Neural cell (in vitro differentiated cells): ENCODE measurements around the gene CACNA1A. TPM values are rescaled to one million over a fixed set of nuclear protein-coding genes. Genes with fewer than 3 reads are reported as not detected.

ENCODE experiments used
- H2AFZ ChIP-seq: fragments of 200-600, 300-800 bp; sonication (generic), shearing (Covaris generic); 2 replicates; pipeline ENCODE4 v1.6.0; 2014; ENCODE audit warnings: low read depth, mild to moderate bottlenecking, antibody characterized with exemption, low read length, moderate library complexity
- H3F3A ChIP-seq: fragments of 200-600 bp; shearing (Covaris generic); 2 replicates; pipeline ENCODE4 v1.6.1; 2016; ENCODE audit warnings: mild to moderate bottlenecking, moderate library complexity, mixed read lengths, antibody characterized with exemption, low read length; ENCODE audit not compliant: insufficient read depth, poor library complexity, severe bottlenecking
- H3K27ac ChIP-seq: fragments of 200-600, 300-800 bp; sonication (generic), shearing (Covaris generic); 2 replicates; pipeline ENCODE4 v1.5.1; 2014; ENCODE audit warnings: mild to moderate bottlenecking, low read length, moderate library complexity
- H3K27me3 ChIP-seq: fragments of 300-800, 200-600 bp; sonication (generic), shearing (Covaris generic); 2 replicates; pipeline ENCODE4 v1.6.0; 2014; ENCODE audit warnings: mild to moderate bottlenecking, low read depth, low read length, moderate library complexity; ENCODE audit not compliant: insufficient read depth
- H3K36me3 ChIP-seq: fragments of 300-800, 200-600 bp; sonication (generic), shearing (Covaris generic); 2 replicates; pipeline ENCODE4 v1.5.1; 2014; ENCODE audit warnings: mild to moderate bottlenecking, antibody characterized with exemption, low read length, moderate library complexity; ENCODE audit not compliant: insufficient read depth
- H3K4me2 ChIP-seq: fragments of 300-800, 200-600 bp; sonication (generic), shearing (Covaris generic); 2 replicates; pipeline ENCODE4 v1.6.0; 2014; ENCODE audit warnings: mild to moderate bottlenecking, low read length
- H3K4me3 ChIP-seq: fragments of 300-800, 200-600 bp; sonication (generic), shearing (Covaris generic); 2 replicates; pipeline ENCODE4 v1.5.1; 2014; ENCODE audit warnings: mild to moderate bottlenecking, low read length, moderate library complexity
- H3K79me2 ChIP-seq: fragments of 200-600 bp; shearing (Covaris generic); replicated peaks from 2 replicates; pipeline ENCODE4 v1.6.0; 2014; ENCODE audit warnings: mild to moderate bottlenecking, low read length, moderate library complexity; ENCODE audit not compliant: insufficient read depth
- H3K9ac ChIP-seq: fragments of 300-800, 200-600 bp; sonication (generic), shearing (Covaris generic); 2 replicates; pipeline ENCODE4 v1.6.1; 2016; ENCODE audit warnings: mild to moderate bottlenecking, low read length, mixed read lengths
- H3K9me2 ChIP-seq: fragments of 200-600 bp; shearing (Covaris generic); 2 replicates; pipeline ENCODE4 v1.6.1; 2016; ENCODE audit warnings: mild to moderate bottlenecking, low read length, mixed read lengths; ENCODE audit not compliant: insufficient read depth
- H3K9me3 ChIP-seq: fragments of 200-600, 300-800 bp; sonication (generic), shearing (Covaris generic); 2 replicates; pipeline ENCODE4 v1.6.1; 2016; ENCODE audit warnings: mild to moderate bottlenecking, mixed run types, low read length, moderate library complexity, mixed read lengths
- H4K20me1 ChIP-seq: fragments of 200-600 bp; shearing (Covaris generic); 2 replicates; pipeline ENCODE4 v1.6.1; 2016; ENCODE audit warnings: mild to moderate bottlenecking, mixed run types; ENCODE audit not compliant: insufficient read depth
- CTCF ChIP-seq: fragments of 450-650 bp; IDR thresholded peaks from 2 replicates; pipeline ENCODE4 v1.5.1; 2014; ENCODE audit warnings: antibody characterized with exemption, mild to moderate bottlenecking, moderate library complexity; ENCODE audit not compliant: poor library complexity, severe bottlenecking
- EP300 ChIP-seq: fragments of 450-650 bp; conservative IDR thresholded peaks from 2 replicates; pipeline ENCODE4 v1.6.1; 2014; ENCODE audit warnings: antibody characterized with exemption, mild to moderate bottlenecking, moderate library complexity; ENCODE audit not compliant: poor library complexity, severe bottlenecking
- EZH2 ChIP-seq: fragments of 200-600, 300-800 bp; shearing (Covaris generic), sonication (generic); IDR thresholded peaks from 2 replicates; pipeline ENCODE4 v1.6.1; 2014; ENCODE audit warnings: antibody characterized with exemption, low read length, borderline replicate concordance, mild to moderate bottlenecking; ENCODE audit not compliant: insufficient read depth, poor library complexity, severe bottlenecking
- MXI1 ChIP-seq: fragments of 450-650 bp; conservative IDR thresholded peaks from 2 replicates; pipeline ENCODE4 v1.6.1; 2014; ENCODE audit warnings: antibody characterized with exemption, mild to moderate bottlenecking; ENCODE audit not compliant: poor library complexity, severe bottlenecking
- POLR2AphosphoS5 ChIP-seq: IDR thresholded peaks from 2 replicates; pipeline ENCODE4 v1.6.1; 2012
- RAD21 ChIP-seq: fragments of 450-650 bp; conservative IDR thresholded peaks from 2 replicates; pipeline ENCODE4 v1.6.1; 2014; ENCODE audit warnings: antibody characterized with exemption, mild to moderate bottlenecking, moderate library complexity
- SMC3 ChIP-seq: fragments of 450-650 bp; conservative IDR thresholded peaks from 2 replicates; pipeline ENCODE4 v1.6.1; 2014; ENCODE audit warnings: antibody characterized with exemption, mild to moderate bottlenecking, moderate library complexity; ENCODE audit not compliant: poor library complexity
- TAF1 ChIP-seq: IDR thresholded peaks from 2 replicates; pipeline ENCODE4 v1.6.1; 2012; ENCODE audit warnings: low read depth
- polyA plus RNA-seq: library from polyadenylated mRNA; depleted of rRNA; stranded (reverse); fragments of >200 nt; gene quantifications from 2 replicates; pipeline ENCODE4 v1.2.3, GENCODE V29; 2014
- TF ChIP-seq, protein P1 (sequence below): IDR thresholded peaks from 2 replicates; pipeline ENCODE4 v1.6.1; 2012; ENCODE audit warnings: borderline replicate concordance

Gene CACNA1A
- polyA plus RNA-seq, 1 donor from 2014 or later = 6.9 TPM

DNA sequence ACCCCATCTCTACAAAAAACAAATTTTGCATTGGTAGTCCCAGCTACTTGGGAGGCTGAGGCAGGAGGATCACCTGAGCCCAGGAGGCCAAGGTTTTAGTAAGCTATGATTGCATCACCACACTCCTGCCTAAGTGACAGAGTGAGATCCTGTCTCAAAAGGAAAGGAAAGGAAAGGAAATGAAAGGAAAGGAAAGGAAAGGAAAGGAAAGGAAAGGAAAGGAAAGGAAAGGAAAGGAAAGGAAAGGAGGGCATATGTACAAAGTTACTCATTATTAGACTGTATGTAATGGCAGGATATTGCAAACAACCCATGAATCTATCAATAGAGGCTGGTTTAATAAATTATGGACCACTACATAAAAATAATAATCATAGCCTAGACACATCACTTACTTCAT is 40.8 kb upstream of the CACNA1A start:
- TF ChIP-seq CTCF (no peak), EZH2 (no peak), SMC3 (no peak), TAF1 (no peak), MXI1 (no peak), POLR2AphosphoS5 (no peak), RAD21 (no peak), EP300 (no peak)
- TF ChIP-seq, protein P1, sequence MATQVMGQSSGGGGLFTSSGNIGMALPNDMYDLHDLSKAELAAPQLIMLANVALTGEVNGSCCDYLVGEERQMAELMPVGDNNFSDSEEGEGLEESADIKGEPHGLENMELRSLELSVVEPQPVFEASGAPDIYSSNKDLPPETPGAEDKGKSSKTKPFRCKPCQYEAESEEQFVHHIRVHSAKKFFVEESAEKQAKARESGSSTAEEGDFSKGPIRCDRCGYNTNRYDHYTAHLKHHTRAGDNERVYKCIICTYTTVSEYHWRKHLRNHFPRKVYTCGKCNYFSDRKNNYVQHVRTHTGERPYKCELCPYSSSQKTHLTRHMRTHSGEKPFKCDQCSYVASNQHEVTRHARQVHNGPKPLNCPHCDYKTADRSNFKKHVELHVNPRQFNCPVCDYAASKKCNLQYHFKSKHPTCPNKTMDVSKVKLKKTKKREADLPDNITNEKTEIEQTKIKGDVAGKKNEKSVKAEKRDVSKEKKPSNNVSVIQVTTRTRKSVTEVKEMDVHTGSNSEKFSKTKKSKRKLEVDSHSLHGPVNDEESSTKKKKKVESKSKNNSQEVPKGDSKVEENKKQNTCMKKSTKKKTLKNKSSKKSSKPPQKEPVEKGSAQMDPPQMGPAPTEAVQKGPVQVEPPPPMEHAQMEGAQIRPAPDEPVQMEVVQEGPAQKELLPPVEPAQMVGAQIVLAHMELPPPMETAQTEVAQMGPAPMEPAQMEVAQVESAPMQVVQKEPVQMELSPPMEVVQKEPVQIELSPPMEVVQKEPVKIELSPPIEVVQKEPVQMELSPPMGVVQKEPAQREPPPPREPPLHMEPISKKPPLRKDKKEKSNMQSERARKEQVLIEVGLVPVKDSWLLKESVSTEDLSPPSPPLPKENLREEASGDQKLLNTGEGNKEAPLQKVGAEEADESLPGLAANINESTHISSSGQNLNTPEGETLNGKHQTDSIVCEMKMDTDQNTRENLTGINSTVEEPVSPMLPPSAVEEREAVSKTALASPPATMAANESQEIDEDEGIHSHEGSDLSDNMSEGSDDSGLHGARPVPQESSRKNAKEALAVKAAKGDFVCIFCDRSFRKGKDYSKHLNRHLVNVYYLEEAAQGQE = no peak

GRCh38 chr19:13544423-13544822 is 38.1 kb upstream of the CACNA1A start:
- no peaks in the 10 kb centered on the region for H3K9me2 ChIP-seq

More for the DNA sequence above, 40.8 kb upstream of the CACNA1A start:
- Histone ChIP-seq H3K9me3 (no peaks in the 10 kb centered on the region), H3K27ac (no peak overlapping the region), H3K9ac (no peak overlapping the region), H3K27me3 (no peaks in the 10 kb centered on the region), H3K79me2 (no peaks in the 10 kb centered on the region), H4K20me1 (no peaks in the 10 kb centered on the region), H3K36me3 (no peaks in the 10 kb centered on the region), H3K4me2 (no peak overlapping the region), H3K4me3 (no peak overlapping the region), H2AFZ (no peak overlapping the region), H3F3A (no peaks in the 10 kb centered on the region), H3K9me2 (no peaks in the 10 kb centered on the region)

More at GRCh38 chr19:13544423-13544822, 38.1 kb upstream of the CACNA1A start:
- Histone ChIP-seq H3K36me3 (no peaks in the 10 kb centered on the region), H3K9me3 (no peaks in the 10 kb centered on the region), H3F3A (no peaks in the 10 kb centered on the region), H3K27ac (no peak overlapping the region), H3K4me3 (no peak overlapping the region), H3K79me2 (no peaks in the 10 kb centered on the region), H3K27me3 (no peaks in the 10 kb centered on the region), H3K9ac (no peak overlapping the region), H2AFZ (no peak overlapping the region), H3K4me2 (no peak overlapping the region), H4K20me1 (no peaks in the 10 kb centered on the region)
- TF ChIP-seq CTCF (no peak), MXI1 (no peak), SMC3 (no peak), RAD21 (no peak), POLR2AphosphoS5 (no peak), EZH2 (no peak), TAF1 (no peak), EP300 (no peak)
- TF ChIP-seq, protein P1 = no peak
